Suprapubic skin (tissue), 4 donors: ENCODE results near the gene KCNE2. TPM values are rescaled to one million over a fixed set of nuclear protein-coding genes. Genes with fewer than 3 reads are reported as not detected.
"Not testable (repeated sequence)": the region's sequence is repeated elsewhere in the genome, so short reads cannot be mapped to it uniquely, and the experiment has no call there.

Source experiments
- DNase-seq, 2 donors: peaks; one replicate each; pipeline ENCODE4 v3.0.0-alpha.2; 2019; ENCODE audit warnings: low spot score in 2 of 2
- H3K27ac ChIP-seq: fragments of 200-600 bp; sonication (generic); one replicate; pipeline ENCODE4 v1.5.1; 2019
- H3K27me3 ChIP-seq: fragments of 200-600 bp; sonication (generic); one replicate; pipeline ENCODE4 v1.5.1; 2019
- H3K36me3 ChIP-seq: fragments of 200-600 bp; sonication (generic); one replicate; pipeline ENCODE4 v1.5.1; 2019
- H3K4me1 ChIP-seq: fragments of 200-600 bp; sonication (generic); one replicate; pipeline ENCODE4 v1.5.1; 2019
- H3K4me3 ChIP-seq: fragments of 200-600 bp; sonication (generic); one replicate; pipeline ENCODE4 v1.5.1; 2019; ENCODE audit warnings: mild to moderate bottlenecking
- H3K9me3 ChIP-seq: fragments of 200-600 bp; sonication (generic); one replicate; pipeline ENCODE4 v1.5.1; 2019
- EP300 ChIP-seq: sonication (generic); formaldehyde crosslinking; IDR thresholded peaks from one replicate; pipeline ENCODE4 v1.6.1; 2017; ENCODE audit warnings: antibody characterized with exemption
- POLR2A ChIP-seq, 2 donors: fragments of 450-650 bp; IDR thresholded peaks; one replicate each; pipeline ENCODE4 v1.6.1; 2017; ENCODE audit warnings: antibody characterized with exemption in 2 of 2, mild to moderate bottlenecking in 2 of 2, moderate library complexity in 2 of 2
- POLR2AphosphoS5 ChIP-seq, 3 donors: sonication (generic); formaldehyde crosslinking; IDR thresholded peaks; one replicate each; pipeline ENCODE4 v1.6.1; 2017; ENCODE audit warnings: antibody characterized with exemption in 3 of 3
- WGBS: methylation state at CpG from one replicate; pipeline ENCODE4 v1.1.5; 2018; 5-methylcytosine and 5-hydroxymethylcytosine counted together
- total RNA-seq, 4 donors: library from RNA; depleted of rRNA; stranded (reverse); fragments of >200 nt; gene quantifications; one replicate each; pipeline ENCODE4 v1.1.0, GENCODE V29; 2016
- TF ChIP-seq, protein P1 (sequence below), 2 donors: fragments of 200-600 bp in 1 of 2; fragments of 450-650 bp in 1 of 2; sonication (generic) in 1 of 2; IDR thresholded peaks; one replicate each; pipeline ENCODE4 v1.5.1; 2016 to 2019; ENCODE audit warnings: antibody characterized with exemption in 2 of 2, mild to moderate bottlenecking in 1 of 2, moderate library complexity in 1 of 2

Gene KCNE2
- total RNA-seq, 4 donors from 2014 or later: not detected

DNA sequence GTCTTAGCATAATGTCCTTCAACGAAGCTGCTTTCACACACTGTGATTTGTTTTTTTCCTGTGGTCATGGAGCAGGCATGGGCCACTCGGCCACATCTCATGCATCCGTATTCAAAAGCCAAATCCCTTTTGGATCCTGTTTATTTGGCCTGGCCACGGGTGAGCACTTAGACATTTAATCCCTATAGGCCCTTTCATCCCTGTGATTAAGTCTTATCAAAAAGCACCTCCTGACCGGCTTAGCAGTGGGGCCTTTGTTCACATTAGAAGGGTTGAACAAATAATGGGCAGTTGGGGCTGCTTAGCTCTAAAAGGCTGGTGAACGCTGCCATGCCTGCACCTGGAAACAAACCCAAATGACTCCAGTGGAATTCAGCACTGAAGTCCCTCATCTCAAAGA, 2.0 kb downstream of the KCNE2 start:
- Histone ChIP-seq H3K4me1 (peaks cover 5% of the 10 kb centered on the region), H3K27ac (no peak overlapping the region), H3K9me3 (no peaks in the 10 kb centered on the region), H3K27me3 (peaks cover 4% of the 10 kb centered on the region), H3K4me3 (no peak overlapping the region), H3K36me3 (no peaks in the 10 kb centered on the region)
- DNase-seq: peak in 1 of 2 donors; percentile 29
- TF ChIP-seq EP300 (no peak), POLR2A (IDR thresholded peaks at IDR 0.05) (no peak), POLR2AphosphoS5 (IDR thresholded peaks at IDR 0.05) (no peak)
- TF ChIP-seq, protein P1, sequence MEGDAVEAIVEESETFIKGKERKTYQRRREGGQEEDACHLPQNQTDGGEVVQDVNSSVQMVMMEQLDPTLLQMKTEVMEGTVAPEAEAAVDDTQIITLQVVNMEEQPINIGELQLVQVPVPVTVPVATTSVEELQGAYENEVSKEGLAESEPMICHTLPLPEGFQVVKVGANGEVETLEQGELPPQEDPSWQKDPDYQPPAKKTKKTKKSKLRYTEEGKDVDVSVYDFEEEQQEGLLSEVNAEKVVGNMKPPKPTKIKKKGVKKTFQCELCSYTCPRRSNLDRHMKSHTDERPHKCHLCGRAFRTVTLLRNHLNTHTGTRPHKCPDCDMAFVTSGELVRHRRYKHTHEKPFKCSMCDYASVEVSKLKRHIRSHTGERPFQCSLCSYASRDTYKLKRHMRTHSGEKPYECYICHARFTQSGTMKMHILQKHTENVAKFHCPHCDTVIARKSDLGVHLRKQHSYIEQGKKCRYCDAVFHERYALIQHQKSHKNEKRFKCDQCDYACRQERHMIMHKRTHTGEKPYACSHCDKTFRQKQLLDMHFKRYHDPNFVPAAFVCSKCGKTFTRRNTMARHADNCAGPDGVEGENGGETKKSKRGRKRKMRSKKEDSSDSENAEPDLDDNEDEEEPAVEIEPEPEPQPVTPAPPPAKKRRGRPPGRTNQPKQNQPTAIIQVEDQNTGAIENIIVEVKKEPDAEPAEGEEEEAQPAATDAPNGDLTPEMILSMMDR (IDR thresholded peaks at IDR 0.05): no peak
- WGBS: 94% methylated on average over 6 of the region's 6 CpGs

DNA sequence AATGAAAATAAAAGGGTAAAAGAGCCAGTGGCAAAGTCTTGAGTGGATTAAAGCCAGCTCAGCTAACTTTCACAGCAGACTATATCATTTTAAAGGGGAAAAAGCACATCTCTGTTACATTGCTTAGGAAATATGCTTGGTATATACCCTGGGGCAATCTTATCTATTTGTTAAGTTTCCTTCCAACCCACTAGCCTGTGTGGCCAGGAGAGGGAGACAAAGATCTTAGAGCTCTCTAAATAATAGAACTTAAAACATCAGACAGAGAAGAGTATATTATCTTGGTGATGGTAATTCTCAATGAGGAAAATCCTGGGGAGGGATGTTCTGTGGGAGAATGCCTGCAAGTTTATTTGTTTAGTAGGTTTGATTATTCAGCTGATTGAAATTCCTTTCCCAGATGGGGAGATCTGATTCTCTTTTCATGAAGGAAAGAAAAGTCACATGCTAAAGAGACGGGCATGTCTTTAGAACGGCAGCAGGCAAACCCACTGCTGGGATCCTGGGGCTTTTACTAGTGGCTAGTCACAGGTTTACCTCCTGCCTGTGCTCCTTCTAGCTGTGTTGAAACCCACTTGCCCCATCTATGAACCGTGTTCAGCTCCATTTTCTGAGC, 3.6 kb downstream of the KCNE2 start:
- DNase-seq: peak in 1 of 2 donors; percentile 75
- H3K4me3 ChIP-seq: no peak overlapping the region
- H3K27me3 ChIP-seq: peaks cover 4% of the 10 kb centered on the region
- no peak overlapping the region for H3K27ac ChIP-seq
- TF ChIP-seq, protein P1 (IDR thresholded peaks at IDR 0.05): peak; percentile 48 to 65
- TF ChIP-seq POLR2A (IDR thresholded peaks at IDR 0.05) (no peak), EP300 (no peak), POLR2AphosphoS5 (IDR thresholded peaks at IDR 0.05) (no peak)
- WGBS: 58% methylated on average over 3 of the region's 3 CpGs
- H3K36me3 ChIP-seq: no peaks in the 10 kb centered on the region
- no peaks in the 10 kb centered on the region for H3K4me1 ChIP-seq
- H3K9me3 ChIP-seq: no peaks in the 10 kb centered on the region

DNA sequence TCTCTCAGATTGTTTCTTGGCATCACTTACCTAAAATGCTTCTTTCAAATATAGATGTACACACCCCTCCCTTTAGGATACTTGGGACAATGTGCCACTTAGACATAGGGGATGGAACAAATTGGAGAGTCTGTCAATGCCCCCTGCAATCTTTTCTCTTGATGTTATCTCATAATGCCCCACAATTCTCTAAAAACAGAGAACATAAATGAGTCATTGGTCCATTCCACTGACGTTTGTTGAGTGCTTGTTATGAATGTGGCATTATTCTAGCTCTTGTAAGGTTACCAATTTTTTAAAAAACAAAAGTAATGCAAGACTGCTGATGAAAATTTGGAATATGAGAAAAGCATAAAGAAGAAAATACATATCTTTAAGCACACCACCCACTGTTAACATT, 5.9 kb downstream of the KCNE2 start:
- WGBS: 31% methylated on average over 1 of the region's 1 CpG
- peaks cover 4% of the 10 kb centered on the region for H3K27me3 ChIP-seq
- TF ChIP-seq, protein P1 (IDR thresholded peaks at IDR 0.05): no peak
- TF ChIP-seq POLR2AphosphoS5 (IDR thresholded peaks at IDR 0.05) (no peak), POLR2A (IDR thresholded peaks at IDR 0.05) (no peak), EP300 (no peak)
- no peaks in the 10 kb centered on the region for H3K9me3 ChIP-seq
- no peaks in the 10 kb centered on the region for H3K4me1 ChIP-seq
- DNase-seq: no peak
- H3K4me3 ChIP-seq: no peak overlapping the region
- no peaks in the 10 kb centered on the region for H3K36me3 ChIP-seq
- no peak overlapping the region for H3K27ac ChIP-seq

DNA sequence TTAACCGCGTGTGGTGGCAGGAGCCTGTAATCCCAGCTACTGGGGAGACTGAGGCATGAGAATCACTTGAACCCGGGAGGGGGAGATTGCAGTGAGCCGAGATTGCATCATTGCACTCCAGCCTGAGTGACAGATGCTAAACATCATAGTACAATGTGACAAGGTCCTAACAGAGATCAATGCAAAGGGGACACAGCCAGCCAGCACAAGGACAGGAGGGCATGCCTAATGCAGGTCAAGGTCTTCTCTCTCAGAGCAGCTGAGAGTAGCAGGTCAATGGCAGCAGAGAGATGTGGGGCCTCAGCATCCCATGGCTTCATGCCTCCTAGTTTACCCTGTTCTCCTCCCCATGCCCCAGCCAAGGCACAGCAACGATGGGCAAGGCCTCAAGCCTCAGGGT, 8.5 kb downstream of the KCNE2 start:
- 88% methylated on average over 5 of the region's 5 CpGs for WGBS
- Histone ChIP-seq H3K4me1 (no peaks in the 10 kb centered on the region), H3K9me3 (no peaks in the 10 kb centered on the region), H3K36me3 (no peaks in the 10 kb centered on the region), H3K27ac (no peak overlapping the region), H3K27me3 (peaks cover 4% of the 10 kb centered on the region), H3K4me3 (no peak overlapping the region)
- no peak for DNase-seq
- TF ChIP-seq EP300: no peak
- TF ChIP-seq, protein P1 (IDR thresholded peaks at IDR 0.05): no peak

DNA sequence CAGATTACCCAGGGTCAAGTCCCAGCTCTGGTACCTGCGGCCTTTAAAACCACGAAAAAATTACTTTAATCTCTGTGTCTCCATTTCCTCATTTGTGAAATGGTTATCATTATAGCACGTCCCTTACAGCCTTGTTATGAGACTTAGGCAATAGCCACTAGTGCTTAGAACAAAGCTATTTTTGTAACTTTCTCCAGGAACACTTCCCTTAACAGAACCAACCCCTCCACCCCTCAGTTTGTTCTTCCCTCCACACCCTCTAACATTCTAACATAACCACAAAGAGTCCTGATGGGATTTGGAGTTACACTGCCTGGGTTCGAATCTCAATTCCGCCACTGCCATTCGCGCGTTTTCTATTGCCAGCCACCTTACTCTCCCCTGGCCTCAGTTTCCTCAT, 10.7 kb downstream of the KCNE2 start:
- H3K36me3 ChIP-seq, H3K27ac ChIP-seq, H3K4me1 ChIP-seq, DNase-seq, H3K27me3 ChIP-seq, H3K4me3 ChIP-seq, H3K9me3 ChIP-seq: not testable (repeated sequence)
- no CpG with 5 or more reads among the region's 8 CpGs for WGBS

DNA sequence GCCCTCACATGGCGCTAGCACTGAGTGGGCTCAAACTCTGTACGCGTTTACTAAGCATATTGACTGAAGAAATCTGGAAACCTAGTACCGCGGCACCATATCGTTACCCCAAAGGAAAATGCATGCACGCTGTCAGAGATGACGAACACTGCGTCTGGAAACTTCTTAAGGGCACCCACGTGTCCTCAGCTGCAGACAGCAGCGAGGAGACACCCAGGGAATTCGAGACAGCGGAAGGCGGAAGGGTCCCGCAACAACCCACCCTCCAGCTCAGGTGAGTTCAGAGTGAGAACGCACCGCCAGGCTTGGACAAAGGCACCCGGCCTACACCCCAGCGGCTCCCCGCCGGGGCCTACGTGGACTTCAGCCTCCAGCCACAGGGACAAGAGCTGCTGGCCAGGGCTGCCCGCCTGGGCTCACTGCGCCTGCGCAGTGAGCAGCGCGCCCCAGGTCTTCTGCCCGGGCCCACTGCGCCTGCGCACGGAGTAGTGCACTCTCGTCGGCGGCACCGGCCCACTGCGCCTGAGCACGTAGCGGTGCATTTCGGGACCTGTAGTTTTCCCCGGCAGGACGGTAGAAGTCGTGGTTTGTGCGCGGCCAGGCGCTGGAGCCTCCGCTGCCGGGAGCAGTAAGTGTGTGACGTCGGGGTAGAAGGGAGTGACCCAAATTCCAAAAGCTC, 11.3 kb downstream of the KCNE2 start, which contains the start of gene SMIM11:
Gene SMIM11 (plus strand): TSS at position 568 of the 679 bp plus-strand sequence. CDS start 3,998 bp downstream, outside the sequence.
- H3K36me3 ChIP-seq, H3K4me1 ChIP-seq, H3K27me3 ChIP-seq, H3K27ac ChIP-seq, H3K4me3 ChIP-seq, H3K9me3 ChIP-seq, DNase-seq: not testable (repeated sequence)
- no CpG with 5 or more reads among the region's 49 CpGs for WGBS

DNA sequence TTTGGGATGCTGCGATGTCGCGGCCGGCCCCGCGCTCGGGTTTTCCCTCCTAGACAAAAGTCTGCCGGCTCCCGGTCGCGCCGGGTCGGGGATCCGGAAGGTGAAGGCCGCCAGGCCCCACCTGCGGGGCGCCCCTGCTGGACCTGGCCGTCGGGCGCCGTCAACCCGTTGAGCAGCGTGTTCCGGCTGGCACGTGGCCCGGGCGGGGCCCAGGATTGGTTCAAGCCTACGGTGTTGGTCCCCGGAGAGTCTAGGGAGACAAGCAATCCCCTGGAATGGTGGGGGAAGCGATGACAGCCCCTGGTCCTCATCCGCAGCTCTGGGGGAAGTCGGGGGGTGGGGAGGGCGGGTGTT, 11.8 kb downstream of the KCNE2 start:
- not testable (repeated sequence) for H3K36me3 ChIP-seq, H3K4me3 ChIP-seq, H3K27me3 ChIP-seq, H3K27ac ChIP-seq, H3K9me3 ChIP-seq, H3K4me1 ChIP-seq, DNase-seq
- no CpG with 5 or more reads among the region's 33 CpGs for WGBS

DNA sequence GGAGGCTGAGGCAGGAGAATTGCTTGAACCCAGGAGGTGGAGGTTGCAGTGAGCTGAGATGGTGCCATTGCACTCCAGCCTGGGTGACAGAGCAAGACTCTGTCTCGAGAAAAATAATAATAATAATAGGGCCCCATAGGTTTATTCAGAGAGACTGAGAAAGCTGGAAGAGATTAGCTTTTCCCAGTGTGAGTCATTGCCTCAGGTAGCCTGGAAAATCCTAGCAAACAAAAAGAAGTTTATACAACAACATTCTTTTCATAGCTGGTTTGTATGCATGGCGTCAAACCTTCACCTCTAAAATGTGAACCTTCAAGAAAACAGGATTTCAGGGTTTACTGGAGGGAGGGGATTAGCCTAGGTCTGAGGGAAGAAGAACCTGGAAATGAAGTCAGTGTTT, 19.3 kb downstream of the KCNE2 start:
- not testable (repeated sequence) for H3K27ac ChIP-seq, H3K4me1 ChIP-seq, H3K27me3 ChIP-seq, H3K36me3 ChIP-seq, H3K9me3 ChIP-seq, DNase-seq, H3K4me3 ChIP-seq
- WGBS: no CpG with 5 or more reads among the region's 2 CpGs

DNA sequence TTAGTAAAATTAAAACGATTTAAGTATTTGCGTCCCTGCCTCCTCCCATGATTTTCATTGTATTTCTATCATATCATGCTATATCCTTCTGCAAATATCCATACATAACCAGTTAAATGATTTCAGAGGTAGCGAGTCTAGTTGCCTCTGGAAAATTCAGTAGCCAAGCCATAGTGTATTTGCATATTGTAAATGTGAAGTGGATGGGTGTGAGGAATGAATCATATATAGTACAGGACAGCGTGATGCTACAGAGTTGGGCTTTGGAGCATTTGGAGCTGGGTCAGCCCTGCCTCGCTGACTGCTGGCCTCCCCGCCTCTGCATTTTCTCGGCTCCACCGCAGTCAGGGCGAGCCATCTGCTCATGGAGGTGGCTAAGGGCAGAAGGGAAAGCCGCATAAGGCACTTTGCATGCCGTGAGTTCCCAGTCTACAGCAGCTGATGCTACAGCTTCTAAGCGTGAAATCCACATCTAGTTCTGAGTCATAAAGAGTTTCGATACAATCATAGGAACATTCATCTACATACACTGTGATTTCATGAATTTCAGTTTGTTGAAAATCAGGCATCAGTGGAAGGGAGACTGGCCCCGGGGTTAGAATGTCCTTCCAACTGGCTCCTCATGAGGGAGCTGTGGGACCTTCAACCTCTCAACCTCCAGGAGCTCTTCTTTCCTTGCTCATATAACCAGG, 20.1 kb downstream of the KCNE2 start:
- H3K27ac ChIP-seq, H3K4me3 ChIP-seq, H3K36me3 ChIP-seq, H3K9me3 ChIP-seq, H3K4me1 ChIP-seq, H3K27me3 ChIP-seq, DNase-seq: not testable (repeated sequence)
- WGBS: no CpG with 5 or more reads among the region's 14 CpGs
